Glutamatergic neuron (in vitro differentiated cells): ENCODE results near the gene TPGS1. TPM values are rescaled to one million over a fixed set of nuclear protein-coding genes. Genes with fewer than 3 reads are reported as not detected.

ENCODE experiments used
- DNase-seq: peaks from one replicate; pipeline ENCODE4 v3.0.0; 2022
- H3K27ac Mint-ChIP-seq: one replicate; pipeline ENCODE4 v1.8.0; 2020; ENCODE audit warnings: mild to moderate bottlenecking, mixed read lengths, inconsistent platforms; ENCODE audit not compliant: unreplicated experiment
- H3K27me3 Mint-ChIP-seq: one replicate; pipeline ENCODE4 v1.8.0; 2020; ENCODE audit warnings: mild to moderate bottlenecking, moderate library complexity, mixed read lengths, inconsistent platforms; ENCODE audit not compliant: unreplicated experiment
- H3K36me3 Mint-ChIP-seq: one replicate; pipeline ENCODE4 v1.8.0; 2020; ENCODE audit warnings: mild to moderate bottlenecking, mixed read lengths, inconsistent platforms; ENCODE audit not compliant: unreplicated experiment
- H3K4me1 Mint-ChIP-seq: one replicate; pipeline ENCODE4 v1.8.0; 2020; ENCODE audit warnings: mild to moderate bottlenecking, low read depth, mixed read lengths, inconsistent platforms; ENCODE audit not compliant: unreplicated experiment
- H3K4me3 Mint-ChIP-seq: one replicate; pipeline ENCODE4 v1.8.0; 2020; ENCODE audit warnings: mild to moderate bottlenecking, mixed read lengths, inconsistent platforms; ENCODE audit not compliant: unreplicated experiment
- H3K9me3 Mint-ChIP-seq: one replicate; pipeline ENCODE4 v1.8.0; 2020; ENCODE audit warnings: mild to moderate bottlenecking, moderate library complexity, mixed read lengths, inconsistent platforms; ENCODE audit not compliant: unreplicated experiment
- total RNA-seq: library from RNA; stranded (reverse); fragmentation: NEBNext Ultra II Directional; extraction: Animal tissue kit (Norgen Biotek cat#: 25700); gene quantifications from one replicate; pipeline ENCODE4 v1.2.1, GENCODE V29; 2021; ENCODE audit not compliant: unreplicated experiment
- TF ChIP-seq, protein P1 (sequence below): fragments of 200-600 bp; sonication (generic); IDR thresholded peaks from one replicate; pipeline ENCODE4 v1.5.0; 2021; ENCODE audit not compliant: partially characterized antibody, unreplicated experiment

TPGS1 gene
- total RNA-seq, 1 donor from 2014 or later = 20.0 TPM

DNA sequence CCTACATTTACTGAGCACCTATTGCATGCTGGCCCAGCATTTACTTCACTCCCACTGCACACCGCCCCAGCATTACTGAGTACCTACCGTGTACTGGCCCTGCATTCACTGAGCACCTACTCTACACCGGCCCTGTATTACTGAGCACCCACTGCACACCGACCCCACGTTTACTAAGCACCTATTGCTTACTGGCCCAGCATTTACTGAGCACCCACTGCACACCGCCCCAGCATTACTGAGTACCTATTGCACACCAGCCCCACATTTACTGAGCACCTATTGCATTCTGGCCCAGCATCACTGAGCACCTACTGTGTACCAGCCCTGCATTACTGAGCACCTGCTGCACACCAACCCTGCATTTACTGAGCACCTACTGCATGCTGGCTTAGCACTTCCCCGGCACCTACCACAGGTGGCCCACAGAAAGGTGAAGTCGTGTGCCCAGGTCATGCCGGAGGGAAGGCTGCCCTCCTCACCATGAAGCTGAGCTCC, 6.9 kb downstream of the TPGS1 start:
- no peak for DNase-seq
- Mint-ChIP-seq H3K4me3 (no peak overlapping the region), H3K27ac (peak overlapping the region; percentile 40), H3K36me3 (peaks cover 5% of the 10 kb centered on the region), H3K27me3 (peaks cover 17% of the 10 kb centered on the region), H3K4me1 (peaks cover 4% of the 10 kb centered on the region), H3K9me3 (peaks cover 4% of the 10 kb centered on the region)
- TF ChIP-seq, protein P1, sequence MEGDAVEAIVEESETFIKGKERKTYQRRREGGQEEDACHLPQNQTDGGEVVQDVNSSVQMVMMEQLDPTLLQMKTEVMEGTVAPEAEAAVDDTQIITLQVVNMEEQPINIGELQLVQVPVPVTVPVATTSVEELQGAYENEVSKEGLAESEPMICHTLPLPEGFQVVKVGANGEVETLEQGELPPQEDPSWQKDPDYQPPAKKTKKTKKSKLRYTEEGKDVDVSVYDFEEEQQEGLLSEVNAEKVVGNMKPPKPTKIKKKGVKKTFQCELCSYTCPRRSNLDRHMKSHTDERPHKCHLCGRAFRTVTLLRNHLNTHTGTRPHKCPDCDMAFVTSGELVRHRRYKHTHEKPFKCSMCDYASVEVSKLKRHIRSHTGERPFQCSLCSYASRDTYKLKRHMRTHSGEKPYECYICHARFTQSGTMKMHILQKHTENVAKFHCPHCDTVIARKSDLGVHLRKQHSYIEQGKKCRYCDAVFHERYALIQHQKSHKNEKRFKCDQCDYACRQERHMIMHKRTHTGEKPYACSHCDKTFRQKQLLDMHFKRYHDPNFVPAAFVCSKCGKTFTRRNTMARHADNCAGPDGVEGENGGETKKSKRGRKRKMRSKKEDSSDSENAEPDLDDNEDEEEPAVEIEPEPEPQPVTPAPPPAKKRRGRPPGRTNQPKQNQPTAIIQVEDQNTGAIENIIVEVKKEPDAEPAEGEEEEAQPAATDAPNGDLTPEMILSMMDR = no peak

DNA sequence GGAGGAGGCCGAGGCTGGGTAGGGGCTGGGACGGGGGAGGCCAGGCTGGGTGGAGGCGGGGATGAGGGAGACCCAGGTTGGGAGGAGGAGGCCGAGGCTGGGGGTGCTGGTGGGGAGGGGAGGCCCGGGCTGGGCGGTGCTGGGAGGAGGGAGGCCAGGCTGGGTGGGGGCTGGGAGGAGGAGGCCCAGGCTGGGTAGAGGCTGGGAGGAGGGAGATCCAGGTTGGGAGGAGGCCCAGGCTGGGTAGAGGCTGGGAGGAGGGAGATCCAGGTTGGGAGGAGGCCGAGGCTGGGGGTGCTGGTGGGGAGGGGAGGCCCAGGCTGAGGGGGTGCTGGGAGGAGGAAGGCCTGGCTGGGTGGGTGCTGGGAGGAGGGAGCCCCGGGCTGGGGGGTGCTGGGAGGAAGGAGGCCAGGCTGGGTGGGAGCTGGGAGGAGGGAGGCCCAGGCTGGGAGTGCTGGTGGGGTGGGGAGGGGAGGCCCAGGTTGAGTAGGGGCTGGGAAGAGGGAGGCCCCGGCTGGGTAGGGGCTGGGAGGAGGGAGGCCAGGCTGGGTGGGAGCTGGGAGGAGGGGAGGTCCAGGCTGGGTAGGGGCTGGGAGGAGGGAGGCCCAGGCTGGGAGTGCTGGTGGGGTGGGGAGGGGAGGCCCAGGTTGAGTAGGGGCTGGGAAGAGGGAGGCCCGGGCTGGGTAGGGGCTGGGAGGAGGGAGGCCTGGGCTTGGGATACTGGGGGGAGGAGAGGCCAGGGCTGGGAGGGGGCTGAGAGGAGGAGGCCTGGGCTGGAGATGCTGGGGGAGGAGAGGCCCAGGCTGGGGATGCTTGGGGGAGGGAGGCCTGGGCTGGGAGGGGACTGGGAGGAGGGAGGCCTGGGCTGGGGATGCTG, 10.7 kb downstream of the TPGS1 start:
- DNase-seq = peak; percentile 53
- H3K9me3 Mint-ChIP-seq = peaks cover 4% of the 10 kb centered on the region
- H3K27me3 Mint-ChIP-seq = peaks cover 11% of the 10 kb centered on the region
- TF ChIP-seq, protein P1 = no peak
- no peak overlapping the region for H3K27ac Mint-ChIP-seq
- no peaks in the 10 kb centered on the region for H3K4me1 Mint-ChIP-seq
- H3K4me3 Mint-ChIP-seq = no peak overlapping the region
- peaks cover 14% of the 10 kb centered on the region for H3K36me3 Mint-ChIP-seq

DNA sequence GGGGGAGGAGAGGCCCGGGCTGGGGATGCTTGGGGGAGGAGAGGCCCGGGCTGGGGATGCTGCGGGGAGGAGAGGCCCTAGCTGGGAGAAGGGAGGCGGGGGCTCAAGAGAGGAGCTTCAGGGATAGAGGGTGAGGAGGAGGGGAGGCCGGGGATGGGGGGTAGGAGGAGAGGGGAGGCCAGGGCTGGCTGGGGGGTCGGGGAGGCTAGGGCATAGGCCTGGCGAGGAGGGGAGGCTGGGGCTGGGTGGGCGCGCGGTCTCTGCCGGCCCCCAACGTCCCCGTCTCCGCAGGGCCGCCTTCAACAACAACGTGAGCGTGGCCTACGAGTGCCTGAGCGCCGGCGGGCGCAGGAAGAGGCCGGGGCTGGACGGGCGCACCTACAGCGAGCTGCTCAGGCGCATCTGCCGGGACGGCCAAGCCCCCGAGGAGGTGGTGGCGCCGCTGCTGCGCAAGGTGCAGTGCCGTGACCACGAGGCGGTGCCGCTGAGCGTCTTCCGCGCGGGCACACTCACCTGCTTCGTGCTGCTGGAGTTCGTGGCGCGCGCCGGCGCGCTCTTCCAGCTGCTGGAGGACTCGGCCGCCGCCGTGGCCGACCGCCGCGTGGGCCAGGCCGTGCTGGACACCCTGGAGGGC, 11.4 kb downstream of the TPGS1 start:
- Mint-ChIP-seq H3K27me3 (peaks cover 10% of the 10 kb centered on the region), H3K36me3 (peaks cover 14% of the 10 kb centered on the region), H3K4me1 (no peaks in the 10 kb centered on the region), H3K4me3 (no peak overlapping the region), H3K27ac (no peak overlapping the region), H3K9me3 (peaks cover 4% of the 10 kb centered on the region)
- TF ChIP-seq, protein P1 = no peak
- DNase-seq = peak; percentile 72

DNA sequence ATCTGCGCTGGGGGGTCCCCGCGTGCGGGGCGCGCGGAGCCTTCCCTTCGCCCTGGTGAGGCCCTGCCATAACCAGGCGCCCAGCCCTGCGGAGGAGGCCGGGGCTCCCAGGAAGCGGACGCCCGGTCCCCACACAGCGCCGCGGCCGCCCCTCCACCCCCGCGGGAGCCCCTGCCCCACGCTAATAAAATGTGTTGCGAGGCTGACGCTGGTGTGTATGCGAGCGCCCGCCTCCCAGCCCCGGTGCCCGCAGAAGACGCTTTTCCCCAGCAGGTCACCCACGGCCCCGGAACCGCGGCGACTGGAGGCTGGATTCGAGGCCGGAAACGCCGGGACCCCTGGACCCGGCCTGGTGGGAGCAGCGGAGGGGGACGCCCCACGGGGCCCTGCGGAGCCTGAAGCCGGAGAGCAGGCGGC, 12.2 kb downstream of the TPGS1 start:
- peaks cover 9% of the 10 kb centered on the region for H3K36me3 Mint-ChIP-seq
- TF ChIP-seq, protein P1 = no peak
- H3K4me3 Mint-ChIP-seq = no peak overlapping the region
- no peaks in the 10 kb centered on the region for H3K4me1 Mint-ChIP-seq
- DNase-seq = no peak
- peaks cover 3% of the 10 kb centered on the region for H3K27me3 Mint-ChIP-seq
- peaks cover 4% of the 10 kb centered on the region for H3K9me3 Mint-ChIP-seq
- no peak overlapping the region for H3K27ac Mint-ChIP-seq
